ENCODE data around the gene BAG5. TPM values are rescaled to one million over a fixed set of nuclear protein-coding genes. Genes with fewer than 3 reads are reported as not detected.

The BAG5 gene
- total RNA-seq, 2 experiments from 2014 or later: 28.8 to 29.6 TPM

DNA sequence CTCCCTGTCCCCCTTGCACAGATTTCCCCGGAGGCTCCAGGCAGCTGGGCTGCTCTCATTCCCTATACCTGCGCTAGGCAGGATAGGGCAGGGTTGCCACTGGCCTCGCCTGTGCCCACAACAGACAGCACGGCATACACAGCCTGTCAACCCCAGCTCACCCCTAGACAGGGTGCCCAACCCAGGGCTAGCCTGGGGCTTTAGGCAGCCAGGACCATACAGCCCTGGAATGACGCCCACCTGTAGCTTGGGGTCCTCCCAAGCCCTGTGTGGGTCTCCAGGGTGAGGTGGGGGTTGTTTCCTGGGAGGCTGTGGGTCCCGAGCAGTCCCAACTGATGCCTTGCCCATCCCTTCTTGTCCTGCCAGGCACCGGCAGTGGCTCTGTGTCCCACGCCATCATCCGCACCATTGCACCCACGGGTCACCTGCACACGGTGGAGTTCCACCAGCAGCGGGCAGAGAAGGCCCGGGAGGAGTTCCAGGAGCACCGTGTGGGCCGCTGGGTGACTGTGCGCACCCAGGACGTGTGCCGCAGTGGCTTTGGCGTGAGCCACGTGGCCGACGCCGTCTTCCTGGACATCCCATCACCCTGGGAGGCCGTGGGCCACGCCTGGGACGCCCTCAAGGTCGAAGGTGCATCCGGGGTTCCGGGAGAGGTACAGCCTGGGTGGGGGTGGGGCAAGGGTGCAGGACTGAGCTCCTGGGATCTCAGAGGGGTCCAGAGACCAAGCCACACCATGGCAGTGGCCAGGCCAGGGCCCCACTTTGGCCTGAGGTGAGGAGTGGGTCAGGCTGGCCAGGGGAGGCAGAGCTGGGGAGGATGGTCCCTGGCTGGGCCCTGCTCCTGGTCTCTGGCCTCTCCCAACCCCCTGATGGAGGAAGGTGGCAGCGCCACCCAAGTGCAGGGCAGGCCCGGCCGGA is 30.0 kb downstream of the BAG5 start:
- intact Hi-C loops (cut with micrococcal nuclease): no loop called here
- no peak for DNase-seq
- Mint-ChIP-seq H3K9me3 (no peaks in the 10 kb centered on the region), H3K4me1 (ENCODE audit: low read depth) (peaks cover 28% of the 10 kb centered on the region), H3K4me3 (no peak overlapping the region), H3K36me3 (ENCODE audit: low read depth) (peaks cover 16% of the 10 kb centered on the region), H3K27ac (no peak overlapping the region), H3K27me3 (no peaks in the 10 kb centered on the region)
- POLR2A ChIA-PET: interaction anchor here (0.9 to 4.3 kb wide), 3 partner anchors 9 to 97 kb away, joined by 3 to 28 read pairs (median 6); partner anchors contain the start of genes BAG5 and COA8
- TF ChIP-seq, protein P1, sequence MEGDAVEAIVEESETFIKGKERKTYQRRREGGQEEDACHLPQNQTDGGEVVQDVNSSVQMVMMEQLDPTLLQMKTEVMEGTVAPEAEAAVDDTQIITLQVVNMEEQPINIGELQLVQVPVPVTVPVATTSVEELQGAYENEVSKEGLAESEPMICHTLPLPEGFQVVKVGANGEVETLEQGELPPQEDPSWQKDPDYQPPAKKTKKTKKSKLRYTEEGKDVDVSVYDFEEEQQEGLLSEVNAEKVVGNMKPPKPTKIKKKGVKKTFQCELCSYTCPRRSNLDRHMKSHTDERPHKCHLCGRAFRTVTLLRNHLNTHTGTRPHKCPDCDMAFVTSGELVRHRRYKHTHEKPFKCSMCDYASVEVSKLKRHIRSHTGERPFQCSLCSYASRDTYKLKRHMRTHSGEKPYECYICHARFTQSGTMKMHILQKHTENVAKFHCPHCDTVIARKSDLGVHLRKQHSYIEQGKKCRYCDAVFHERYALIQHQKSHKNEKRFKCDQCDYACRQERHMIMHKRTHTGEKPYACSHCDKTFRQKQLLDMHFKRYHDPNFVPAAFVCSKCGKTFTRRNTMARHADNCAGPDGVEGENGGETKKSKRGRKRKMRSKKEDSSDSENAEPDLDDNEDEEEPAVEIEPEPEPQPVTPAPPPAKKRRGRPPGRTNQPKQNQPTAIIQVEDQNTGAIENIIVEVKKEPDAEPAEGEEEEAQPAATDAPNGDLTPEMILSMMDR (IDR thresholded peaks at IDR 0.05): no peak
- CTCF ChIA-PET: interaction anchor here (1.3 to 1.9 kb wide), 2 partner anchors 12 to 13 kb away, joined by 4 to 5 read pairs; no protein-coding TSS in a partner anchor
- no peak for ATAC-seq

DNA sequence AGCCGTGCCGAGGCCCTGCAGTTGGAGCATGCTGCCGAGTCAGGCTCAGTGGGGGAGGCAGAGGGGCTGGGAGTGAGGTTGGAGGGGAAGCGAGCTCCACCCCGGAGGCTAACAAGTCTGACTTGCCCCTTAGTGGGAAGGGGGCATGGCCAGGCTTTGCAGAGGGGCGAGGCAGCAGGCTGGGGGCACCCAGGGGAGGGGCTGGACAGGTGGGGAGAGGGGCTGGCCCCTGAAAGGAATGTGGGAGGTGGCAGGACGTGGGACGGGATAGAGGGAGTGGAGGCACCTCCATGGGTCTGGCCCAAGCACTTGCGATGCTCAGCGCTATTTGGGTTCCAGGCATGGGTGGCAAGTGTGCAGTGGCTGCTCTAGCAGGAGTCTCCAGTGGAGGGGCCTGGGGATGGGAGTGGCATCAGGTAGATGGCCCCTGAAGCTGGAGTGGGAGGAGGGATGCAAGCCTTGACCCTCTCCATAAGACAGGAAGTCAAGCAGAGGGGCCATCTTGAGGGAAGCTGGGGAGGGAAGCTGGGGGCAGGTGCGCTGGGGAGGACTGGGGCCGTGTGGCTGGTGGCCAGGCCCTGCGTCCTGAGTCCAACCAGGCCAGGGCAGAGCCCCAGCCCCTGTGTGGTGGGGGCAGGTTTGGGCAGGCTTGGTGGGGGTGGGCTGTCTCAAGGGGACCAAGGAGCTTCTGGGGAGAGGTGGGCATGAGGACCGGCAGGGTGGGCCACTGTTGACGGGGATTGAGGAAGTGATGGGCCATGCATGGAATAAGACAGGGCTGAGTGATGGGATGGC is 30.8 kb downstream of the BAG5 start:
- Mint-ChIP-seq H3K9me3 (no peaks in the 10 kb centered on the region), H3K27me3 (no peaks in the 10 kb centered on the region), H3K4me3 (peak overlapping the region; percentile 94), H3K27ac (no peak overlapping the region), H3K36me3 (ENCODE audit: low read depth) (peaks cover 13% of the 10 kb centered on the region), H3K4me1 (ENCODE audit: low read depth) (peaks cover 34% of the 10 kb centered on the region)
- TF ChIP-seq, protein P1 (IDR thresholded peaks at IDR 0.05): no peak
- POLR2A ChIA-PET: interaction anchor here (0.6 to 4.3 kb wide), 6 partner anchors 9 to 597 kb away, joined by 3 to 28 read pairs (median 4); partner anchors contain the start of genes BAG5 and COA8
- ATAC-seq (no peak), DNase-seq (no peak)
- intact Hi-C loops (cut with micrococcal nuclease): no loop called here
- CTCF ChIA-PET: interaction anchor here (1.9 to 2.2 kb wide), 3 partner anchors 10 to 148 kb away, joined by 5 to 7 read pairs (median 6); no protein-coding TSS in a partner anchor

DNA sequence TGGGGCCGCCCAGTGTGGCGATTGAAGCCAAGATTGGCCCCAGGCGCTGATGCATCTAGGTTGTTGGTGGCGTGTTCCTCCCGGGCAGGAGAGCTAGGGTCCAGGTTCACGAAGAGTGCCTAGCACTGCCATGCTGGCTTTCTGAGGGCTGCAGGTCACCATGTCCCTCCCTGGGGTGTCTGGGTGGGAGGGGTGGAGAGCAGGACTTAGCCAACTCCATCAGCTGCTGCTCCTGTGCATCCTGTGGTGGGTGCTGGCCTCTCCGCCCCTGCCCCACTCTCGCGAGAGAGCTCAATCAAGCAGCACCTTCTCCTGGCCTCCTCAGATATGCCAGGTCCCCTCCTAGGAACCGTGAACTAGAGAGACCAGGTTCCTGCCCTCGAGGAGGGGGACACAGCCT is 31.6 kb downstream of the BAG5 start:
- TF ChIP-seq, protein P1 (IDR thresholded peaks at IDR 0.05): no peak
- Mint-ChIP-seq H3K27ac (no peak overlapping the region), H3K4me1 (ENCODE audit: low read depth) (peaks cover 34% of the 10 kb centered on the region), H3K4me3 (peak overlapping the region; percentile 94), H3K9me3 (no peaks in the 10 kb centered on the region), H3K36me3 (ENCODE audit: low read depth) (peaks cover 13% of the 10 kb centered on the region), H3K27me3 (no peaks in the 10 kb centered on the region)
- ChIA-PET CTCF (interaction anchor here (1.8 to 4.7 kb wide), 4 partner anchors 10 to 182 kb away, joined by 3 to 31 read pairs (median 6); no protein-coding TSS in a partner anchor), POLR2A (interaction anchor here (1.1 to 4.3 kb wide), 5 partner anchors 10 to 183 kb away, joined by 3 to 28 read pairs (median 7); partner anchors contain the start of genes BAG5 and COA8)
- ATAC-seq (no peak), DNase-seq (no peak)
- intact Hi-C loops (cut with micrococcal nuclease): no loop called here

DNA sequence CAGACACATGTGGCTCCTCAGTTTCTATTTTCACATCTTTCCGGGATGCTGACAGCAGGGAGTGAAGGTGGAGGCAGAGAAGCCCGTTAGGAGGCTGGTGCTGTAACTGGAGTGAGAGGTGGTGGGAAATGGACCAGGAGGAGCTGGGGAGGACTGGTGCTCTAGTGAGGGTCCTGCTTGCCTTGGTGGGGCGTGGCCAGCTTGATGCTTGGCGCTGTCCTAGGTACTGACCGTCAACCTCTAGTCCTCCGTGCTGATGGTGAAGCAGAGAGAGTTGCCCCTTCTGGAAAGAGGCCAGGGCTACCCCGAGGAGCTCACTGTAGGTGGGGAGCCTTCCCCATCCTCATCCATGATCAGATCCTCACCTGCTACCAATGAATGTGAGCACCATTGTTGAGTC is 32.1 kb downstream of the BAG5 start:
- TF ChIP-seq, protein P1 (IDR thresholded peaks at IDR 0.05): no peak
- H3K4me1 Mint-ChIP-seq (ENCODE audit: low read depth): peaks cover 34% of the 10 kb centered on the region
- intact Hi-C loops (cut with micrococcal nuclease): no loop called here
- H3K36me3 Mint-ChIP-seq (ENCODE audit: low read depth): peaks cover 13% of the 10 kb centered on the region
- H3K9me3 Mint-ChIP-seq: no peaks in the 10 kb centered on the region
- peak overlapping the region; percentile 67 for H3K27ac Mint-ChIP-seq
- H3K4me3 Mint-ChIP-seq: peak overlapping the region; percentile 94
- H3K27me3 Mint-ChIP-seq: no peaks in the 10 kb centered on the region
- no peak for ATAC-seq
- ChIA-PET CTCF (interaction anchor here (1.8 to 4.7 kb wide), 4 partner anchors 9 to 183 kb away, joined by 3 to 31 read pairs (median 6); no protein-coding TSS in a partner anchor), POLR2A (interaction anchor here (0.5 to 4.3 kb wide), 10 partner anchors 10 to 1873 kb away, joined by 3 to 28 read pairs (median 4); partner anchors contain the start of genes BAG5 and COA8)
- DNase-seq: peak; percentile 58
